RWPE1 (cell line): Measurements from ENCODE around the gene TTC6.

Source experiments
- CTCF ChIA-PET: fragments of 350-600 bp; sonication (Branson Sonifier 250); formaldehyde crosslinking; extraction: SDS; loops from one replicate; lab custom pipeline; 2021; lab: Yijun Ruan, JAX
- POLR2A ChIA-PET: fragments of 400-600 bp; formaldehyde crosslinking; extraction: SDS; loops from one replicate; lab custom pipeline; 2020; ENCODE audit warnings: antibody characterized with exemption; ENCODE audit not compliant: low non-redundant PET; lab: Yijun Ruan, JAX
- DNase-seq: peaks from one replicate; pipeline ENCODE4 v3.0.0; 2012; ENCODE audit warnings: low spot score
- H3K27ac ChIP-seq: fragments of 450-650 bp; 2 replicates; pipeline ENCODE4 v1.5.1; 2017
- TF ChIP-seq, protein P1 (sequence below): fragments of 450-650 bp; conservative IDR thresholded peaks from 2 replicates; pipeline ENCODE4 v1.5.1; 2017; ENCODE audit warnings: low read depth, mild to moderate bottlenecking

Gene TTC6

DNA sequence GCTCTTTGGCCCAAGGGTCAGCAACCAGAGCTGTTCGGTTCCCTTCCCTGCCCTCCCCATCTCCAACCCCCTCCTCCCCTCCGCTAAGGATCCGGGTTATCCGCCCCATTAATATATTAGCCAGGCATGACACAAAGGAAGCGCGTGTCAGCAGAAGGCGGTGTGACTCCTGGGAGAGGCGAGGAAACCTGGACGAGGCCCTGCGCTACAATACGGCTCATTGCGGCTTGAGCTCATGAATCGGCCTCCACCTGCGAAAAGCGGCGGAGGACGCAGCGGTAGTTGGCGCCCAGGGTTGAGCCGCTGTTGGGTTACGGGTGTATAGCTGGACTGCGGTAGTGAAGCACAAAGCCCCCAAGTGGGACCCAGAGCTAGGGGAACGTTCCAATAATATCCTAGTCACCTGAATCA lies 10.3 kb upstream of the TTC6 start:
- ChIA-PET POLR2A (no interaction called here), CTCF (no interaction called here)
- no peak overlapping the region for H3K27ac ChIP-seq
- no peak for DNase-seq
- TF ChIP-seq, protein P1, sequence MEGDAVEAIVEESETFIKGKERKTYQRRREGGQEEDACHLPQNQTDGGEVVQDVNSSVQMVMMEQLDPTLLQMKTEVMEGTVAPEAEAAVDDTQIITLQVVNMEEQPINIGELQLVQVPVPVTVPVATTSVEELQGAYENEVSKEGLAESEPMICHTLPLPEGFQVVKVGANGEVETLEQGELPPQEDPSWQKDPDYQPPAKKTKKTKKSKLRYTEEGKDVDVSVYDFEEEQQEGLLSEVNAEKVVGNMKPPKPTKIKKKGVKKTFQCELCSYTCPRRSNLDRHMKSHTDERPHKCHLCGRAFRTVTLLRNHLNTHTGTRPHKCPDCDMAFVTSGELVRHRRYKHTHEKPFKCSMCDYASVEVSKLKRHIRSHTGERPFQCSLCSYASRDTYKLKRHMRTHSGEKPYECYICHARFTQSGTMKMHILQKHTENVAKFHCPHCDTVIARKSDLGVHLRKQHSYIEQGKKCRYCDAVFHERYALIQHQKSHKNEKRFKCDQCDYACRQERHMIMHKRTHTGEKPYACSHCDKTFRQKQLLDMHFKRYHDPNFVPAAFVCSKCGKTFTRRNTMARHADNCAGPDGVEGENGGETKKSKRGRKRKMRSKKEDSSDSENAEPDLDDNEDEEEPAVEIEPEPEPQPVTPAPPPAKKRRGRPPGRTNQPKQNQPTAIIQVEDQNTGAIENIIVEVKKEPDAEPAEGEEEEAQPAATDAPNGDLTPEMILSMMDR = no peak

DNA sequence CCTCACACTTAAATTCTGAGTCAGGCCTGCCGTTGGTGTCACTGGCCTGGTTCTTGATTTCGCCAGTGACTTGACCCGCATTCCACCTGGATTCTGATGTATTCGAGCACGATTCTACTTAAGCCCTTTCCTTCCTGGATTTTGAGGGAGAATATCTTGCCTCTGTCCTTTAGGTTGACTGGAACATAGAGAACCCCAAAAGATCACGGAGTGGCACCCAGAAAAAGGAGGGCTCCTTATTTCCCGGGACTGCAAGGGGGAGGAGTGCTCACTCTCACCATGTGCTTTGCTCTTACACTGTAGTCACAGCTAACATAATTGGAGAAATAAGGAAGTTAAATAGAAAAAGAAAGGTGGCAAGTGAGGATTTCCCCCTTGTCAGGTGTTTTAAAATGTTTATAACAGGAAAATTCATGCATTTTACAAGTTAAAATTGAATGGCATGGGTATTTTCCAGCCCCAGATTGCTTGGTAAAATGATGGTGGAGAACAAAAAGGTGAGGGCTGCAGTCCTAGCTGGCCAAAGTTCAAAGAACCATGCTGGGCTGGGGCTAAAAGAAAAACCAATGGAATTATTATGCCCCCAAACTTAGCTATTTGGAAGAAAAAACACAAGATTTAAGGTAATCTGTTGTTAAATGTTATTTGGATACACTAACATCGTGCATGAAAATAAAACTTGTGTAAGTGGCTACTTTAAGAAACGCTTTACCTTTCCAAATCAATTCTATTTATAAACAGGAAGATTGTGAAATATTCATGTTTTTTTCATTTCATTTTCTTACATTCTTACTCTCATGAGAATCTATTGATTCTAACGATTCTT lies 9.2 kb upstream of the TTC6 start:
- TF ChIP-seq, protein P1 = no peak
- H3K27ac ChIP-seq = no peak overlapping the region
- CTCF ChIA-PET = interaction anchor here (1.1 kb wide), 1 partner anchor 175 kb away, joined by 5 read pairs; no protein-coding TSS in a partner anchor
- no peak for DNase-seq
- POLR2A ChIA-PET = no interaction called here

DNA sequence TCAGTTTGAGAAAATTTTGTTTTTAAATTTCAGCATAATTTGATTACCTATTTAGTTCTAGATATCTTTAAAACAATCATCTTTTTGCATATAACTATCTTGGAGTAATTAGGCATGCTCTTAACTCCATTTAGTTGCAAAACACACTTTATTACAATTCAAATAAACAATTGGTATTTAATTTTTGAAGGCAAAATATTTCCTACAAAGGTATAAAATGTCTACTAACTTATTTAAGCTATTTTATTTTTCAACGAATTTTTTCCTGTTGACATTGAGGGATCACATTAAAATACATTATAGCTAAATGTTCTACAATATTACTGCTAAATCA lies 8.7 kb upstream of the TTC6 start:
- ChIA-PET POLR2A (no interaction called here), CTCF (interaction anchor here (1.1 kb wide), 1 partner anchor 175 kb away, joined by 5 read pairs; no protein-coding TSS in a partner anchor)
- no peak overlapping the region for H3K27ac ChIP-seq

DNA sequence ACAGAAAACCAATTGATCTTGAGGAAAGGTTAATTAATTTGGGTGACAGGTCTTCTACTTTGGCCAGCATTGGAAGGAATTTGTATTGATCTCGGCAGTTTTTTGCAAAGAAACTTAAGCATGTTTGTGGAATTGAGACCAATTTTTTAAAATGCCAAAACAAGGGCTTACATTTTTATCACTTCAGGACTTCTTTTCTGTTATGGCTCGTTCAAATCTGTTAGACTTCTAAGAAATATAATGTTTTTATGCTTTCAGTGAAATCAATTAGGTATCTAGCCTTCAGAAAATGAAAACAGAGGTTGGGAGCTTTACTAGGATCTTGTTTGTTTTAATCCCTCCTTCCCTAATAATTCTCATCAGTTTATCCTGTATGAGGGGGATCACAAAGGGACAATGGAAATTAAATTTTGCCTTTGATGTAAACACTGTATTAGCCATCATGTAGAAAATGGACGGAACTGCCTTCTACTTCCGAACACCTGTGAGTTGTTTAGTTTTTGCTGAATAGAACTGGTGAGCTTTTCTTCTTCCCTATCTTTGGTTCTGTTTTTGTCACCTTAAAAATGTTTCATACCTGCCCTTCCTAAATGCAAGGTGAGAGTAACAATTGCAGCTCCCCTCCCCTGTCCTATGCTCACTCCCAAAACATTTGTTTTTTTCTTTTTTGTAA lies 8.2 kb upstream of the TTC6 start:
- no peak overlapping the region for H3K27ac ChIP-seq
- POLR2A ChIA-PET = no interaction called here
- TF ChIP-seq, protein P1 = no peak
- DNase-seq = no peak
- CTCF ChIA-PET = interaction anchor here (1.1 kb wide), 1 partner anchor 176 kb away, joined by 5 read pairs; no protein-coding TSS in a partner anchor

More for the DNA sequence above, 8.7 kb upstream of the TTC6 start:
- TF ChIP-seq, protein P1 = no peak
- DNase-seq = no peak

DNA sequence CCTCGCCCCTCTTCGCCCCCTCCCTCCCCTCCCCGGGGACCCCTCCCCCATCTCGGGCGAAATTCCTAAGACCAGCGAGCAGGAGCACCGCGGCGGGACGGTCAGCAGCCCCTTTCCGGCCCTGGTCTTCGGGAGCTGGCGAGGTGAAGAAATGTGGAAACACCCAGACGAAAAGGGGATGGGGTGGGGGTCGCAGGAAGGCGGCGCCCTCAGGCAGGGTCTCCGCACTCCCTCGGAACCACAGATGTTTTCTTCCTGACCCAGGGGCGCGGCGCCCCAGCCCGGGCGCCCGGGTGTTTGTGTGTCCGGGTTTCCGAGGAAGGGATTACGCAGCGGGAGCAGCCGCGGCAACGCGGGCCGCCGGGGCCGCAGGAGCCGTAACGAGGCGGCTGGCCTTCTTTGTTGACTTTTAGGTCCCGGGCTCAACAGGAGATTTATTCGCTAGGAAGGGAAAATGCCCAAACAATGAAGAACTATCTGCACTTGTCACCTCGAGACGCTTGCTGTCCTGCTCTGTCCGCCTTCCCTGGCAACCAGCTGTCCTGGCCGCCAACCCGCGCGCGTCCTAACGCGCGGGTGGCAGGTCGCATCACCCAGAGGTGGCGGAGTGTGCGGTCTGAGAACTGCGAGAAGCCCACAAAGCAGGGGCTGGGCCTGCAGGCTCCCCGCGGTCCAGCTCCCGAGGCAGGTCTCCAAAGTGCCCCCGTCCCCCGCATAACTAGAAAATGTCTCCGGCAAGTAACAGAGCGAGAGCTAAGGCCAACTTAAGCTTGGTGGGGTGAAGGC lies 7.4 kb upstream of the TTC6 start:
- DNase-seq = no peak
- CTCF ChIA-PET = interaction anchor here (0.8 kb wide), 1 partner anchor 358 kb away, joined by 3 read pairs; no protein-coding TSS in a partner anchor
- TF ChIP-seq, protein P1 = no peak
- no peak overlapping the region for H3K27ac ChIP-seq
- POLR2A ChIA-PET = no interaction called here

DNA sequence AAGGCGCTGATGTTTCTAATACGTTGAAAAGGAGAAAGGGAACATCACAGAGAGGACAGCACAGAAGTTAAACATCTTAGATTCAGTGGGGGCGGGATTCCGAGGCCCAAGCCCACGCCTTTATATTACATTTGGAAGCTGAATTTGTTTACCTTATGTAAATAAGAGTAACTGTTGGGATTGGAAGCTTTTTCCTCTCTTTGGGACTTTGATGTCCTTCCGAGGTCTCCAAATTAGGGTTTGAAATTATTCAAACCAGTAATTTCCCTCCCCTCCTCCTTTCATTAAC lies 6.8 kb upstream of the TTC6 start:
- TF ChIP-seq, protein P1 = no peak
- POLR2A ChIA-PET = no interaction called here
- CTCF ChIA-PET = interaction anchor here (0.8 kb wide), 1 partner anchor 358 kb away, joined by 3 read pairs; no protein-coding TSS in a partner anchor
- no peak overlapping the region for H3K27ac ChIP-seq
- no peak for DNase-seq
